ENCODE results near the gene UGT2B11. TPM values are rescaled to one million over a fixed set of nuclear protein-coding genes. Genes with fewer than 3 reads are reported as not detected.
"Not testable (repeated sequence)": the region's sequence is repeated elsewhere in the genome, so short reads cannot be mapped to it uniquely, and the experiment has no call there.

Gene UGT2B11
- total and polyA plus RNA-seq, 4 donors = not detected

- ATAC-seq (ENCODE audit: low FRiP score); DNase-seq; intact Hi-C loops (cut with DNase I); H3K9me3 ChIP-seq (ENCODE audit: control insufficient read depth, low read length); H3K4me3 ChIP-seq (ENCODE audit: low read length in 2 of 2); H3K4me1 ChIP-seq (ENCODE audit: control insufficient read depth in 1 of 2, insufficient read depth in 2 of 2, low read length in 2 of 2); H3K36me3 ChIP-seq (ENCODE audit: control insufficient read depth in 1 of 2, insufficient read depth in 2 of 2, low read length in 1 of 2); H3K27me3 ChIP-seq (ENCODE audit: control insufficient read depth in 1 of 2, insufficient read depth in 2 of 2, low read length in 1 of 2); H3K27ac ChIP-seq (ENCODE audit: low read depth in 1 of 2, low read length in 2 of 2): not testable (repeated sequence)
- 94 to 98% methylated on average over 6 of the region's 6 CpGs for WGBS, 2 donors
Observed at GRCh38 chr4:69223277-69223676, 8.7 kb upstream of the UGT2B11 start.

- DNase-seq; H3K27me3 ChIP-seq (ENCODE audit: control insufficient read depth in 1 of 2, insufficient read depth in 2 of 2, low read length in 1 of 2); H3K27ac ChIP-seq (ENCODE audit: low read depth in 1 of 2, low read length in 2 of 2); H3K9me3 ChIP-seq (ENCODE audit: control insufficient read depth, low read length); H3K36me3 ChIP-seq (ENCODE audit: control insufficient read depth in 1 of 2, insufficient read depth in 2 of 2, low read length in 1 of 2); H3K4me1 ChIP-seq (ENCODE audit: control insufficient read depth in 1 of 2, insufficient read depth in 2 of 2, low read length in 2 of 2); ATAC-seq (ENCODE audit: low FRiP score); H3K4me3 ChIP-seq (ENCODE audit: low read length in 2 of 2); intact Hi-C loops (cut with DNase I): not testable (repeated sequence)
- WGBS, 2 donors = 87 to 89% methylated on average over 2 of the region's 2 CpGs
Observed at GRCh38 chr4:69218491-69218890, 3.9 kb upstream of the UGT2B11 start.

GRCh38 chr4:69210911-69211310 lies 3.6 kb downstream of the UGT2B11 start:
- DNase-seq = no peak
- no peaks in the 10 kb centered on the region for H3K4me1 ChIP-seq (ENCODE audit: control insufficient read depth in 1 of 2, insufficient read depth in 2 of 2, low read length in 2 of 2)
- no peak overlapping the region for H3K4me3 ChIP-seq (ENCODE audit: low read length in 2 of 2)
- no peaks in the 10 kb centered on the region for H3K36me3 ChIP-seq (ENCODE audit: control insufficient read depth in 1 of 2, insufficient read depth in 2 of 2, low read length in 1 of 2)
- intact Hi-C loops (cut with DNase I) = no loop called here
- H3K27ac ChIP-seq (ENCODE audit: low read depth in 1 of 2, low read length in 2 of 2) = no peak overlapping the region
- H3K9me3 ChIP-seq (ENCODE audit: control insufficient read depth, low read length) = no peaks in the 10 kb centered on the region
- 90 to 94% methylated on average over 1 of the region's 1 CpG for WGBS, 2 donors
- H3K27me3 ChIP-seq (ENCODE audit: control insufficient read depth in 1 of 2, insufficient read depth in 2 of 2, low read length in 1 of 2) = no peaks in the 10 kb centered on the region
- no peak for ATAC-seq (ENCODE audit: low FRiP score)

- DNase-seq; ATAC-seq (ENCODE audit: low FRiP score): not testable (repeated sequence)
- 37 to 38% methylated on average over 4 of the region's 4 CpGs for WGBS, 2 donors
Observed at GRCh38 chr4:69198506-69198905, 16.0 kb downstream of the UGT2B11 start.

GRCh38 chr4:69196209-69196965 lies 18.2 kb downstream of the UGT2B11 start:
- 89 to 98% methylated on average over 3 of the region's 3 CpGs for WGBS, 2 donors
- DNase-seq (no peak), ATAC-seq (ENCODE audit: low FRiP score) (no peak)
- Histone ChIP-seq H3K4me1 (ENCODE audit: control insufficient read depth in 1 of 2, insufficient read depth in 2 of 2, low read length in 2 of 2) (no peaks in the 10 kb centered on the region), H3K4me3 (ENCODE audit: low read length in 2 of 2) (no peak overlapping the region), H3K27ac (ENCODE audit: low read depth in 1 of 2, low read length in 2 of 2) (no peak overlapping the region), H3K27me3 (ENCODE audit: control insufficient read depth in 1 of 2, insufficient read depth in 2 of 2, low read length in 1 of 2) (no peaks in the 10 kb centered on the region), H3K36me3 (ENCODE audit: control insufficient read depth in 1 of 2, insufficient read depth in 2 of 2, low read length in 1 of 2) (no peaks in the 10 kb centered on the region), H3K9me3 (ENCODE audit: control insufficient read depth, low read length) (no peaks in the 10 kb centered on the region)
- intact Hi-C loops (cut with DNase I) = no loop called here

More at GRCh38 chr4:69198506-69198905, 16.0 kb downstream of the UGT2B11 start:
- H3K4me3 ChIP-seq (ENCODE audit: low read length in 2 of 2); H3K27me3 ChIP-seq (ENCODE audit: control insufficient read depth in 1 of 2, insufficient read depth in 2 of 2, low read length in 1 of 2); H3K27ac ChIP-seq (ENCODE audit: low read depth in 1 of 2, low read length in 2 of 2); H3K36me3 ChIP-seq (ENCODE audit: control insufficient read depth in 1 of 2, insufficient read depth in 2 of 2, low read length in 1 of 2); intact Hi-C loops (cut with DNase I); H3K9me3 ChIP-seq (ENCODE audit: control insufficient read depth, low read length); H3K4me1 ChIP-seq (ENCODE audit: control insufficient read depth in 1 of 2, insufficient read depth in 2 of 2, low read length in 2 of 2): not testable (repeated sequence)

- H3K9me3 ChIP-seq (ENCODE audit: control insufficient read depth, low read length) = no peaks in the 10 kb centered on the region
- WGBS, 2 donors = 86 to 90% methylated on average over 3 of the region's 3 CpGs
- DNase-seq = no peak
- intact Hi-C loops (cut with DNase I) = no loop called here
- H3K4me1 ChIP-seq (ENCODE audit: control insufficient read depth in 1 of 2, insufficient read depth in 2 of 2, low read length in 2 of 2) = no peaks in the 10 kb centered on the region
- ATAC-seq (ENCODE audit: low FRiP score) = no peak
- H3K27ac ChIP-seq (ENCODE audit: low read depth in 1 of 2, low read length in 2 of 2) = no peak overlapping the region
- no peak overlapping the region for H3K4me3 ChIP-seq (ENCODE audit: low read length in 2 of 2)
- H3K27me3 ChIP-seq (ENCODE audit: control insufficient read depth in 1 of 2, insufficient read depth in 2 of 2, low read length in 1 of 2) = no peaks in the 10 kb centered on the region
- no peaks in the 10 kb centered on the region for H3K36me3 ChIP-seq (ENCODE audit: control insufficient read depth in 1 of 2, insufficient read depth in 2 of 2, low read length in 1 of 2)
Observed at GRCh38 chr4:69194166-69194565, 20.4 kb downstream of the UGT2B11 start.

- H3K4me1 ChIP-seq (ENCODE audit: control insufficient read depth in 1 of 2, insufficient read depth in 2 of 2, low read length in 2 of 2); ATAC-seq (ENCODE audit: low FRiP score); H3K4me3 ChIP-seq (ENCODE audit: low read length in 2 of 2); intact Hi-C loops (cut with DNase I); H3K9me3 ChIP-seq (ENCODE audit: control insufficient read depth, low read length); H3K36me3 ChIP-seq (ENCODE audit: control insufficient read depth in 1 of 2, insufficient read depth in 2 of 2, low read length in 1 of 2); DNase-seq; H3K27ac ChIP-seq (ENCODE audit: low read depth in 1 of 2, low read length in 2 of 2); H3K27me3 ChIP-seq (ENCODE audit: control insufficient read depth in 1 of 2, insufficient read depth in 2 of 2, low read length in 1 of 2): not testable (repeated sequence)
- 79 to 81% methylated on average over 3 of the region's 3 CpGs for WGBS, 2 donors
Observed at GRCh38 chr4:69191905-69192304, 22.6 kb downstream of the UGT2B11 start.

GRCh38 chr4:69190621-69191020 lies 23.9 kb downstream of the UGT2B11 start:
- H3K27me3 ChIP-seq (ENCODE audit: control insufficient read depth in 1 of 2, insufficient read depth in 2 of 2, low read length in 1 of 2); DNase-seq; H3K27ac ChIP-seq (ENCODE audit: low read depth in 1 of 2, low read length in 2 of 2); intact Hi-C loops (cut with DNase I); H3K36me3 ChIP-seq (ENCODE audit: control insufficient read depth in 1 of 2, insufficient read depth in 2 of 2, low read length in 1 of 2); H3K9me3 ChIP-seq (ENCODE audit: control insufficient read depth, low read length); ATAC-seq (ENCODE audit: low FRiP score); H3K4me1 ChIP-seq (ENCODE audit: control insufficient read depth in 1 of 2, insufficient read depth in 2 of 2, low read length in 2 of 2); H3K4me3 ChIP-seq (ENCODE audit: low read length in 2 of 2): not testable (repeated sequence)
- WGBS, 2 donors = 5 to 12% methylated on average over 1 of the region's 1 CpG

GRCh38 chr4:69181519-69182169 lies 32.9 kb downstream of the UGT2B11 start:
- H3K4me1 ChIP-seq (ENCODE audit: control insufficient read depth in 1 of 2, insufficient read depth in 2 of 2, low read length in 2 of 2); intact Hi-C loops (cut with DNase I); DNase-seq; H3K9me3 ChIP-seq (ENCODE audit: control insufficient read depth, low read length); ATAC-seq (ENCODE audit: low FRiP score); H3K4me3 ChIP-seq (ENCODE audit: low read length in 2 of 2); H3K27me3 ChIP-seq (ENCODE audit: control insufficient read depth in 1 of 2, insufficient read depth in 2 of 2, low read length in 1 of 2); H3K27ac ChIP-seq (ENCODE audit: low read depth in 1 of 2, low read length in 2 of 2); H3K36me3 ChIP-seq (ENCODE audit: control insufficient read depth in 1 of 2, insufficient read depth in 2 of 2, low read length in 1 of 2): not testable (repeated sequence)
- 81 to 86% methylated on average over 6 of the region's 6 CpGs for WGBS, 2 donors

All from aorta (tissue), 5 donors.